Lower leg skin (tissue), 4 donors: ENCODE results near the gene HMCN2. TPM values are rescaled to one million over a fixed set of nuclear protein-coding genes. Genes with fewer than 3 reads are reported as not detected.

Experiments used
- DNase-seq, 2 donors: peaks; one replicate each; pipeline ENCODE4 v3.0.0-alpha.2; 2019; ENCODE audit warnings: low spot score in 2 of 2
- H3K4me3 ChIP-seq: fragments of 200-600 bp; sonication (generic); 2 replicates; pipeline ENCODE4 v1.5.1; 2017; ENCODE audit warnings: mild to moderate bottlenecking, low read depth; ENCODE audit not compliant: poor library complexity, severe bottlenecking
- CTCF ChIP-seq, 3 donors: fragments of 450-650 bp; IDR thresholded peaks; one replicate each; pipeline ENCODE4 v1.5.1; 2016; ENCODE audit warnings: antibody characterized with exemption in 3 of 3, mild to moderate bottlenecking in 3 of 3, moderate library complexity in 2 of 3
- POLR2A ChIP-seq, 2 donors: fragments of 450-650 bp; IDR thresholded peaks; one replicate each; pipeline ENCODE4 v1.6.1; 2016 to 2017; ENCODE audit warnings: antibody characterized with exemption in 2 of 2, mild to moderate bottlenecking in 1 of 2, moderate library complexity in 1 of 2
- WGBS, 2 donors: methylation state at CpG; one replicate each; pipeline ENCODE4 v1.1.5; 2018; 5-methylcytosine and 5-hydroxymethylcytosine counted together
- intact Hi-C: fragments of 100-400 bp; cut with DNase I; formaldehyde crosslinking; loops from one replicate; pipeline ENCODE4 v1.15.0; 2023; ENCODE audit warnings: low total_unique reads
- total RNA-seq, 4 donors: library from RNA; depleted of rRNA; stranded (reverse); fragments of >200 nt; gene quantifications; one replicate each; pipeline ENCODE4 v1.1.0, GENCODE V29; 2016

The HMCN2 gene
- total RNA-seq, 4 donors from 2014 or later, result 1.9 to 4.3 (median 3.0) TPM

- intact Hi-C loops, result no loop called here
- DNase-seq, result no peak
- TF ChIP-seq POLR2A (IDR thresholded peaks at IDR 0.05) (no peak), CTCF (IDR thresholded peaks at IDR 0.05) (no peak)
- H3K4me3 ChIP-seq, result no peak overlapping the region
- 83 to 95% methylated on average over 12 to 17 of the region's 17 CpGs for WGBS, 2 donors
Measured at GRCh38 chr9:130352586-130353285, 87.2 kb downstream of the HMCN2 start.

GRCh38 chr9:130354378-130354777 is 88.8 kb downstream of the HMCN2 start:
- intact Hi-C loops, result no loop called here
- 85 to 89% methylated on average over 13 of the region's 13 CpGs for WGBS, 2 donors

GRCh38 chr9:130354806-130355205 is 89.2 kb downstream of the HMCN2 start:
- H3K4me3 ChIP-seq, result no peak overlapping the region
- DNase-seq, result no peak
- intact Hi-C loops, result no loop called here
- TF ChIP-seq CTCF (IDR thresholded peaks at IDR 0.05), result no peak
- TF ChIP-seq POLR2A (IDR thresholded peaks at IDR 0.05), result no peak
- WGBS, 2 donors, result 93 to 94% methylated on average over 11 to 18 of the region's 18 CpGs

More at GRCh38 chr9:130354378-130354777, 88.8 kb downstream of the HMCN2 start:
- TF ChIP-seq POLR2A (IDR thresholded peaks at IDR 0.05) (no peak), CTCF (IDR thresholded peaks at IDR 0.05) (no peak)
- H3K4me3 ChIP-seq, result no peak overlapping the region
- no peak for DNase-seq

- intact Hi-C loops, result no loop called here
- H3K4me3 ChIP-seq, result no peak overlapping the region
- TF ChIP-seq POLR2A (IDR thresholded peaks at IDR 0.05) (no peak), CTCF (IDR thresholded peaks at IDR 0.05) (no peak)
- no peak for DNase-seq
- 84 to 90% methylated on average over 12 of the region's 13 CpGs for WGBS, 2 donors
Measured at GRCh38 chr9:130356033-130356432, 90.5 kb downstream of the HMCN2 start.

- H3K4me3 ChIP-seq, result no peak overlapping the region
- no peak for TF ChIP-seq POLR2A (IDR thresholded peaks at IDR 0.05)
- TF ChIP-seq CTCF (IDR thresholded peaks at IDR 0.05), result no peak
- 92 to 100% methylated on average over 1 of the region's 1 CpG for WGBS, 2 donors
- intact Hi-C loops, result no loop called here
- no peak for DNase-seq
Measured at GRCh38 chr9:130356877-130357584, 91.5 kb downstream of the HMCN2 start.
